Esophagus squamous epithelium (tissue), 5 donors: ENCODE results near the gene NEMF. TPM values are rescaled to one million over a fixed set of nuclear protein-coding genes. Genes with fewer than 3 reads are reported as not detected.
"Not testable (repeated sequence)": the region's sequence is repeated elsewhere in the genome, so short reads cannot be mapped to it uniquely, and the experiment has no call there.

Experiments used
- DNase-seq: peaks from one replicate; lab custom pipeline; 2025; lab: John Stamatoyannopoulos, UW
- H3K27ac ChIP-seq, 4 donors: fragments of 200-600 bp; sonication (generic); one replicate each; pipeline ENCODE4 v1.5.1; 2016 to 2019; ENCODE audit warnings: mild to moderate bottlenecking in 1 of 4
- H3K27me3 ChIP-seq, 4 donors: fragments of 200-600 bp; sonication (generic); 1 replicate in 3 of 4; 2 replicates in 1 of 4; pipeline versions ENCODE4 v1.5.1 to v1.6.0; 2017 to 2021; ENCODE audit warnings: antibody characterized with exemption in 1 of 4
- H3K36me3 ChIP-seq, 3 donors: fragments of 200-600 bp; sonication (generic); one replicate each; pipeline ENCODE4 v1.5.1; 2016 to 2019
- H3K4me1 ChIP-seq, 3 donors: fragments of 200-600 bp; sonication (generic); one replicate each; pipeline ENCODE4 v1.5.1; 2017 to 2019
- H3K4me3 ChIP-seq, 4 donors: fragments of 200-600 bp; sonication (generic); 1 replicate in 3 of 4; 2 replicates in 1 of 4; pipeline ENCODE4 v1.5.1; 2016 to 2019; ENCODE audit warnings: mild to moderate bottlenecking in 2 of 4, moderate library complexity in 1 of 4
- H3K9me3 ChIP-seq, 3 donors: fragments of 200-600 bp; sonication (generic); one replicate each; pipeline ENCODE4 v1.5.1; 2016 to 2019
- CTCF ChIP-seq, 6 experiments: fragments of 450-650 bp in 4 of 6; fragments of 200-600 bp in 2 of 6; sonication (generic) in 2 of 6; IDR thresholded peaks; one replicate each; pipeline ENCODE4 v1.5.1; 2016 to 2019; ENCODE audit warnings: antibody characterized with exemption in 6 of 6, mild to moderate bottlenecking in 4 of 6, moderate library complexity in 4 of 6
- POLR2A ChIP-seq, 4 donors: fragments of 450-650 bp; IDR thresholded peaks; one replicate each; pipeline ENCODE4 v1.6.1; 2017; ENCODE audit warnings: antibody characterized with exemption in 4 of 4, mild to moderate bottlenecking in 4 of 4, moderate library complexity in 3 of 4
- WGBS, 2 donors: methylation state at CpG; one replicate each; pipeline ENCODE4 v1.1.5; 2018; 5-methylcytosine and 5-hydroxymethylcytosine counted together
- intact Hi-C: fragments of 100-400 bp; cut with DNase I; formaldehyde crosslinking; loops from one replicate; pipeline ENCODE4 v1.15.0; 2022
- total RNA-seq, 4 donors: library from RNA; depleted of rRNA; stranded (reverse); fragments of >200 nt; gene quantifications; one replicate each; pipeline ENCODE4 v1.1.0, GENCODE V29; 2016
- donor health status: DM: yes; HTN: yes; CAD: no.

The NEMF gene
- total RNA-seq, 4 donors from 2014 or later, result 36.4 to 89.8 (median 59.9) TPM

- H3K27me3 ChIP-seq, result no peaks in the 10 kb centered on the region
- DNase-seq, result no peak
- WGBS, 2 donors, result 69 to 80% methylated on average over 3 of the region's 3 CpGs
- H3K4me3 ChIP-seq, result no peak overlapping the region
- no peaks in the 10 kb centered on the region for H3K36me3 ChIP-seq
- no peaks in the 10 kb centered on the region for H3K4me1 ChIP-seq
- intact Hi-C loops, result no loop called here
- TF ChIP-seq CTCF (IDR thresholded peaks at IDR 0.05), result no peak
- TF ChIP-seq POLR2A (IDR thresholded peaks at IDR 0.05), result no peak
- H3K9me3 ChIP-seq, result no peaks in the 10 kb centered on the region
- H3K27ac ChIP-seq, result no peak overlapping the region
Observed at GRCh38 chr14:49755378-49755777, 97.2 kb downstream of the NEMF start.

DNA sequence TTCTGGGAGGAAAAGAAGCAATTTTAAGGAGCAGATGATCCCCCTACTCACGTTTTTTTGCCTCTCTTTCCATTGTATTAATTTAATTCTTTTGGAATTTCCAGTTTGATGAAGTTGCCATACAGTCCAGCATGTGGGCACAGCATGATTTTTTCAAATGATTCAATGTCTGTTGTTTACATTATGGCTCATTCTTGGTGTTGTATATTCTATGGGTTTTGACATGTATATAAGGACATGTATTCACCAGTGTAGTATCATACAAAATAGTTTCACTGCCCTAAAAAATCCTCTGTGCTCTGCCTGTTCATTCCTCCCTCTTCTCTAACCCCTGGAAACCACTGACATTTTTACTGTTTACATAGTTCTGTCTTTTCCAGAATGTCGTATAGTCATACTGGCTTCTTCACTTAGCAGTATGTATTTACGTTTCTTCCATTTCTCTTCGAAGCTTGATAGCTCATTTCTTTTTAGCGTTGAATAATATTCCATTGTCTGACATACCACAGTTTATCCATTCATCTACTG, 98.0 kb downstream of the NEMF start:
- Histone ChIP-seq H3K9me3 (no peaks in the 10 kb centered on the region), H3K27me3 (no peaks in the 10 kb centered on the region), H3K36me3 (peaks cover 0 to 7% (median 0%) of the 10 kb centered on the region in 3 donors), H3K4me3 (no peak overlapping the region), H3K4me1 (no peaks in the 10 kb centered on the region), H3K27ac (no peak overlapping the region)
- no peak for TF ChIP-seq POLR2A (IDR thresholded peaks at IDR 0.05)
- no peak for DNase-seq
- intact Hi-C loops, result no loop called here
- WGBS, 2 donors, result 60 to 65% methylated on average over 5 of the region's 5 CpGs

- H3K9me3 ChIP-seq, H3K27ac ChIP-seq, H3K4me1 ChIP-seq, H3K27me3 ChIP-seq, DNase-seq, H3K4me3 ChIP-seq, intact Hi-C loops: not testable (repeated sequence)
- H3K36me3 ChIP-seq, result peaks cover 0 to 69% (median 0%) of the 10 kb centered on the region in 3 donors
Observed at GRCh38 chr14:49746476-49746875, 106.1 kb downstream of the NEMF start.

DNA sequence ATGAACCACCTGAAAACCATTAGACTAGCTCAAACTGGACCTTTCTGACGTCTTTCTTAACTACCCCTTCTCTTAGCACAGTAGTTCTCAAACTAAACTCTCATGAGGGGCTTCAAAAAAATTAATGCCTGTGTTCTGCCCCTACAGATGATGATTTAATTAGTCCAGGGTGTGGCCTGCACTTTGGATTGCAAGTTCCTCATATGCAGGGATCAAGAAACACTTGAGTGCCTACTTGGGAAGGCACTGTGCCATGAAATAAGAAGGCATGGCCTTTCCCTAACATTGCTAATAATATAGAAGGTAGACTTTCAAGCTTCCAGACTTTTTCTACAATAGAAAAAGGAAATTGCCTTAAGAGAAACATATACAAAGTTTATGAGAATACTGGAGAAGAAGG, 107.4 kb downstream of the NEMF start:
- Histone ChIP-seq H3K4me3 (no peak overlapping the region), H3K27me3 (no peaks in the 10 kb centered on the region), H3K27ac (no peak overlapping the region), H3K4me1 (no peaks in the 10 kb centered on the region), H3K36me3 (peaks cover 0 to 80% (median 0%) of the 10 kb centered on the region in 3 donors), H3K9me3 (no peaks in the 10 kb centered on the region)
- WGBS, 2 donors, result 88 to 93% methylated on average over 1 of the region's 1 CpG
- TF ChIP-seq CTCF (IDR thresholded peaks at IDR 0.05), result no peak
- TF ChIP-seq POLR2A (IDR thresholded peaks at IDR 0.05), result no peak
- intact Hi-C loops, result no loop called here
- no peak for DNase-seq

DNA sequence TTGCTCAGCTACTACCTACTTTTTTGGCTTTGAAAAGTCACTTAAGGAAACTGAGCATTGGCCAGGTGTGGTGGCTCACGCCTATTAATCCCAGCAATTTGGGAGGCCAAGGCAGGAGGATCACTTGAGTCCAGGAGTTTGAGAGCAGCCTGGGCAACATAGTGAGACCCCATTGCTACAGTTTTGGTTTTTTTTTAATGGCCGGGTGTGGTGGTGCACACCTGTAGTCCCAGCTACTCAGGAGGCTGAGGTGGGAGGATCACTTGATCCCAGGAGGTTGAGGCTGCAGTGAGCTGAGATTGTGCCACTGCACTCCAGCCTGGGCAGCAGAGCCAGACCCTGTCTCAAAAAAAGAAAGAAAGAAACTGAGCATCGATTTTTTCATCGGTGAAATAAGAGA, 116.9 kb downstream of the NEMF start:
- intact Hi-C loops, H3K4me1 ChIP-seq, DNase-seq, H3K27me3 ChIP-seq, H3K27ac ChIP-seq, H3K9me3 ChIP-seq, H3K4me3 ChIP-seq: not testable (repeated sequence)
- 96% methylated on average over 3 to 4 of the region's 4 CpGs for WGBS, 2 donors
- peaks cover 0 to 62% (median 0%) of the 10 kb centered on the region in 3 donors for H3K36me3 ChIP-seq

- Histone ChIP-seq H3K36me3 (peaks cover 0 to 68% (median 0%) of the 10 kb centered on the region in 3 donors), H3K9me3 (no peaks in the 10 kb centered on the region), H3K4me1 (no peaks in the 10 kb centered on the region), H3K27me3 (no peaks in the 10 kb centered on the region), H3K4me3 (no peak overlapping the region), H3K27ac (no peak overlapping the region)
- TF ChIP-seq CTCF (IDR thresholded peaks at IDR 0.05) (no peak), POLR2A (IDR thresholded peaks at IDR 0.05) (no peak)
- intact Hi-C loops, result no loop called here
- no peak for DNase-seq
Observed at GRCh38 chr14:49733836-49734235, 118.8 kb downstream of the NEMF start.

DNA sequence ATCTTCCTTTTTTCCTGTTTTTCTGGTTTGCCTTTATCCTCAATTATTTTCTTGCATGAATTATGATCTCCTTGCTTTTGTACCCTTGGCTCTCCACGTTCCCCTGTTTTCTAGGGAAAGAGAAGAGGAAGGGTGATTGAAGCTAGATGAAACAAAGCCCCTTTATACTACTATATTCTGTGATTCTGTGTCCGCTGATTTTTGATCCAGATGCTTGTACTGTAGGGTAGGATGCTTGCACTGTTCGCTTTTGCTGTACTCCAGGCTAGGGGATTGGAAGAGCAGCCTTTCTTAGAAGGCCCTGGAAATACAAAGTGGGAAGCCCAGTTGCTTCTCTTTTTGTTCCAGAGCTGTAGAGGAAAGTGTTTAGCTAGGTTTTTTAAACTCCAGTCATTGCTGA, 119.7 kb downstream of the NEMF start:
- WGBS, 2 donors, result 88 to 89% methylated on average over 3 of the region's 3 CpGs
- intact Hi-C loops, result no loop called here
- no peak for DNase-seq
- Histone ChIP-seq H3K4me3 (no peak overlapping the region), H3K9me3 (no peaks in the 10 kb centered on the region), H3K36me3 (peaks cover 0 to 71% (median 0%) of the 10 kb centered on the region in 3 donors), H3K27me3 (no peaks in the 10 kb centered on the region), H3K27ac (no peak overlapping the region), H3K4me1 (no peaks in the 10 kb centered on the region)
- TF ChIP-seq POLR2A (IDR thresholded peaks at IDR 0.05) (no peak), CTCF (IDR thresholded peaks at IDR 0.05) (no peak)
